DND-41 (cell line): Measurements from ENCODE around the gene NEU4.

Source experiments
- ATAC-seq: fragments of 200-7000 bp; cut with Tn5 transposase; 3 replicates; pipeline ENCODE4 v1.9.1; 2021; ENCODE audit warnings: low read depth; ENCODE audit not compliant: insufficient read depth
- DNase-seq: peaks from one replicate; pipeline ENCODE4 v3.0.0-alpha.2; 2020
- H2AFZ ChIP-seq: 2 replicates; pipeline ENCODE4 v1.6.0; 2012; ENCODE audit warnings: low read depth, low read length
- H3K27ac ChIP-seq: 2 replicates; pipeline ENCODE4 v1.5.1; 2012; ENCODE audit warnings: low read length, inconsistent platforms
- H3K27me3 ChIP-seq: fragments of 200-600 bp; sonication (generic); 2 replicates; pipeline ENCODE4 v1.6.0; 2012; ENCODE audit warnings: low read length, mild to moderate bottlenecking, inconsistent platforms; ENCODE audit not compliant: insufficient read depth, poor library complexity
- H3K36me3 ChIP-seq: 2 replicates; pipeline ENCODE4 v1.5.1; 2012; ENCODE audit warnings: low read length, inconsistent platforms; ENCODE audit not compliant: insufficient read depth
- H3K4me1 ChIP-seq: 2 replicates; pipeline ENCODE4 v1.5.1; 2012; ENCODE audit warnings: mild to moderate bottlenecking, low read length; ENCODE audit not compliant: insufficient read depth
- H3K4me2 ChIP-seq: 2 replicates; pipeline ENCODE4 v1.6.0; 2012; ENCODE audit warnings: mild to moderate bottlenecking, moderate library complexity, low read length, inconsistent platforms; ENCODE audit not compliant: insufficient read depth
- H3K4me3 ChIP-seq, 2 experiments: fragments of 200-600 bp in 1 of 2; shearing (Covaris generic) in 1 of 2; 2 replicates each; pipeline ENCODE4 v1.5.1; 2012 to 2016; ENCODE audit warnings: inconsistent platforms in 2 of 2, low read length in 2 of 2, mild to moderate bottlenecking in 2 of 2, low read depth in 1 of 2, moderate library complexity in 1 of 2
- H3K79me2 ChIP-seq: 2 replicates; pipeline ENCODE4 v1.6.0; 2012; ENCODE audit warnings: low read length, inconsistent platforms; ENCODE audit not compliant: insufficient read depth
- H3K9ac ChIP-seq: 2 replicates; pipeline ENCODE4 v1.6.0; 2012; ENCODE audit warnings: low read depth, mild to moderate bottlenecking, inconsistent platforms, low read length, moderate library complexity
- H3K9me3 ChIP-seq: 2 replicates; pipeline ENCODE4 v1.5.1; 2012; ENCODE audit warnings: low read length, moderate library complexity, mild to moderate bottlenecking, inconsistent platforms; ENCODE audit not compliant: insufficient read depth, severe bottlenecking
- H4K20me1 ChIP-seq: 2 replicates; pipeline ENCODE4 v1.6.0; 2012; ENCODE audit warnings: low read length; ENCODE audit not compliant: insufficient read depth
- EZH2 ChIP-seq: IDR thresholded peaks from 3 replicates; pipeline ENCODE4 v1.6.1; 2012; ENCODE audit warnings: borderline replicate concordance, low read depth, mild to moderate bottlenecking, moderate library complexity, low read length, inconsistent platforms; ENCODE audit not compliant: severe bottlenecking
- TF ChIP-seq, protein P1 (sequence below): IDR thresholded peaks from 2 replicates; pipeline ENCODE4 v1.5.1; 2012; ENCODE audit warnings: borderline replicate concordance, low read length, moderate library complexity, mild to moderate bottlenecking; ENCODE audit not compliant: poor library complexity, severe bottlenecking; ENCODE audit errors: extremely low read depth

NEU4 gene

GRCh38 chr2:241774419-241775222, 34.4 kb upstream of the NEU4 start:
- Histone ChIP-seq H3K27me3 (no peaks in the 10 kb centered on the region), H3K4me2 (no peak overlapping the region), H4K20me1 (no peaks in the 10 kb centered on the region), H3K4me1 (no peaks in the 10 kb centered on the region), H2AFZ (no peak overlapping the region), H3K27ac (no peak overlapping the region), H3K36me3 (no peaks in the 10 kb centered on the region), H3K4me3 (no peak overlapping the region), H3K9me3 (no peaks in the 10 kb centered on the region), H3K79me2 (no peaks in the 10 kb centered on the region), H3K9ac (no peak overlapping the region)
- TF ChIP-seq EZH2: no peak
- TF ChIP-seq, protein P1, sequence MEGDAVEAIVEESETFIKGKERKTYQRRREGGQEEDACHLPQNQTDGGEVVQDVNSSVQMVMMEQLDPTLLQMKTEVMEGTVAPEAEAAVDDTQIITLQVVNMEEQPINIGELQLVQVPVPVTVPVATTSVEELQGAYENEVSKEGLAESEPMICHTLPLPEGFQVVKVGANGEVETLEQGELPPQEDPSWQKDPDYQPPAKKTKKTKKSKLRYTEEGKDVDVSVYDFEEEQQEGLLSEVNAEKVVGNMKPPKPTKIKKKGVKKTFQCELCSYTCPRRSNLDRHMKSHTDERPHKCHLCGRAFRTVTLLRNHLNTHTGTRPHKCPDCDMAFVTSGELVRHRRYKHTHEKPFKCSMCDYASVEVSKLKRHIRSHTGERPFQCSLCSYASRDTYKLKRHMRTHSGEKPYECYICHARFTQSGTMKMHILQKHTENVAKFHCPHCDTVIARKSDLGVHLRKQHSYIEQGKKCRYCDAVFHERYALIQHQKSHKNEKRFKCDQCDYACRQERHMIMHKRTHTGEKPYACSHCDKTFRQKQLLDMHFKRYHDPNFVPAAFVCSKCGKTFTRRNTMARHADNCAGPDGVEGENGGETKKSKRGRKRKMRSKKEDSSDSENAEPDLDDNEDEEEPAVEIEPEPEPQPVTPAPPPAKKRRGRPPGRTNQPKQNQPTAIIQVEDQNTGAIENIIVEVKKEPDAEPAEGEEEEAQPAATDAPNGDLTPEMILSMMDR: no peak
- ATAC-seq: no peak
- DNase-seq: peak; percentile 3

- DNase-seq (peak; percentile 1), ATAC-seq (0 out of 3 replicates have a peak, but pooled peaks have one; percentile 21)
- H3K4me3 ChIP-seq: no peak overlapping the region
- no peaks in the 10 kb centered on the region for H3K27me3 ChIP-seq
- no peak overlapping the region for H2AFZ ChIP-seq
- no peak overlapping the region for H3K27ac ChIP-seq
- no peak overlapping the region for H3K9ac ChIP-seq
- no peaks in the 10 kb centered on the region for H4K20me1 ChIP-seq
- H3K9me3 ChIP-seq: peaks cover 3% of the 10 kb centered on the region
- H3K4me2 ChIP-seq: no peak overlapping the region
- no peaks in the 10 kb centered on the region for H3K4me1 ChIP-seq
- H3K79me2 ChIP-seq: no peaks in the 10 kb centered on the region
- no peaks in the 10 kb centered on the region for H3K36me3 ChIP-seq
- TF ChIP-seq, protein P1: no peak
- TF ChIP-seq EZH2: no peak
These were observed 33.5 kb upstream of the NEU4 start for GRCh38 chr2:241775223-241776177.

DNA sequence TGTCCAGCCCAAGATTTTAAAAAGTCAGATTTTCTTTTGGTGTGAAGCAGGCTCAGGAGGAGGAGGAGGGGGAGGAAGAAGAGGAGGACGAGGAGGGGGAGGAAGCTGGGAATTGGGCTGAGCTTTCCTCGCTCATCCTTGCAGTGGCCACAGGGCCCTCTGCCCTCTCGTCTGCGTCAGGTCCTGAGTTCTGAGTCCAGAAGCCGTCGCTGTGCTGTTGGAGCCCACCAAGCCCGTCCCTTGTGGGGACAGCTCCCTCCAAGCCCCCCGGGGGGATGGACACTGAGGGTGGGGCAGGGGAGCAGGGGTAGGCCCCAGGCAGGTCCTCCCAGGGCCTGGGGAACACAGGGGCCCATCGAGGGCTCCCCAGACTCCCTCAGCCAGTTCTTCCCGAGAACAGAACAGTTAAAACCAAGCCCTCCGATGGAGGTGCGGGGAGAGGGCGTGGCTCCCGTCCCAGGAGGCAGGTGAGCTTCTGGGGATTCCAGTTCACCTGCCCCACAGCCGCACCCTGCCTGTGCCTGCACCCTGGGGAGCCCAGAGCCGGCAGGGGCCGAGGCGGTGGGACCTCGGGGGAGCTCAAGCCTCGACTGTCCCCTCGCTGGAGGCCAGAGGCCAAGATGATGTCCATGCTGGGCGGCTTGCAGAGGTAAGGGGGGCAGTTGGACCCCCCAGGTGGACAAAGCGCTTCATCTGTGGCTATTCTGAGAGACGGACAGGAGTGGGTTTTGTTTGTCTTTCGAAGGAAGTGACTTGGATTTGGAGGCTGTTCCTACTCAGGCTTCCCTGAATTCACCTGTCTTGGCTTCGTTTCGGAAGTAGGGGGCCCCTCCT, 32.4 kb upstream of the NEU4 start, which contains the start of gene GAL3ST2:
Gene GAL3ST2 (plus strand): TSS at position 487 of the 834 bp plus-strand sequence. CDS start 134 bp downstream, at position 621.
- Histone ChIP-seq H4K20me1 (no peaks in the 10 kb centered on the region), H2AFZ (no peak within 1 kb of the TSS), H3K27me3 (no peaks in the 10 kb centered on the region), H3K4me1 (no peaks in the 10 kb centered on the region), H3K9me3 (peaks cover 14% of the 10 kb centered on the region), H3K4me2 (no peak within 1 kb of the TSS), H3K4me3 (no peak within 1 kb of the TSS), H3K27ac (no peak within 1 kb of the TSS), H3K36me3 (no peaks in the 10 kb centered on the region), H3K9ac (no peak within 1 kb of the TSS), H3K79me2 (no peaks in the 10 kb centered on the region)
- TF ChIP-seq EZH2: no peak
- TF ChIP-seq, protein P1: no peak
- DNase-seq: peak; percentile 2
- no peak for ATAC-seq
